Stimulated activated CD4-positive, alpha-beta T cell treated with anti-CD3 and anti-CD28 coated beads, Interleukin-12 subunit alpha, Interleukin-12 subunit beta, amount 100 ng/mL, for 24 hours (primary cell): ENCODE measurements around the gene PSMD6.

Experiments
- DNase-seq, 2 experiments: peaks; one replicate each; pipeline ENCODE4 v3.0.0-alpha.2; 2020; ENCODE audit warnings: low read depth in 2 of 2

Gene PSMD6

DNA sequence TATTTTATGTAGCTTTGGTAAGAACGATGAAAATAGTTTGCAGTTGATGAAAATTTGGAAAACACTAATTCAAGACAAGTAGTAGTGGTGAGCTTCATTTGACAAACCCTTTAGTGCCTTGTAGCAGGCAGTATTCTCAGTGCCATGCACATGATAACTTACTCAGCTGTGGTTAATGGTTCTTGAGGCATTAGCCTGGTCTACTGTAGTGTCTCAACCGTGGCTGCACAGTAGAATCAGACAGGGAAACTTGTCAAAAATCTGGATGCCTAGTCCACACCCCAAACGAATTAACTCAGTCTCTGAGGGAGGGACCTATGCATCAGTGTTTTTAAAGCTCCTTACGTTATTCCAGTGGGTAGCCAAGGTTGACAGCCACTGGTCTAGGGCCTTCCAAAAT, 45.4 kb downstream of the PSMD6 start:
- DNase-seq, result no peak

DNA sequence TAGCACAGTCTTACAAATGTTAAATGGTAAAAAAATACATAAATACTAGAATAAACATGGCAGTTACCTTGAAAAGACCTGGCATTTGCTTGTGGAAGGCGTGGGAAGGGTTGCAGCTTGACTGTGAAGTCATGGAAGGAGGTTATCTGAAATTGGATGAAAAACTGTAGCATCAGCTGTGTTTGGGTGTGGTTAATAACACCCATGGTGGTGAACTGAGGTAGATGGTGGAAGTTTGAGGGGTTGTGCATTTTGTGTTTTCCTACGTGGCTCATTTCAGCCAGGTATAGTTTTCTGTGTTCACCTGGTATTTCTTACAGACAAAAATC, 46.5 kb downstream of the PSMD6 start:
- no peak for DNase-seq

DNA sequence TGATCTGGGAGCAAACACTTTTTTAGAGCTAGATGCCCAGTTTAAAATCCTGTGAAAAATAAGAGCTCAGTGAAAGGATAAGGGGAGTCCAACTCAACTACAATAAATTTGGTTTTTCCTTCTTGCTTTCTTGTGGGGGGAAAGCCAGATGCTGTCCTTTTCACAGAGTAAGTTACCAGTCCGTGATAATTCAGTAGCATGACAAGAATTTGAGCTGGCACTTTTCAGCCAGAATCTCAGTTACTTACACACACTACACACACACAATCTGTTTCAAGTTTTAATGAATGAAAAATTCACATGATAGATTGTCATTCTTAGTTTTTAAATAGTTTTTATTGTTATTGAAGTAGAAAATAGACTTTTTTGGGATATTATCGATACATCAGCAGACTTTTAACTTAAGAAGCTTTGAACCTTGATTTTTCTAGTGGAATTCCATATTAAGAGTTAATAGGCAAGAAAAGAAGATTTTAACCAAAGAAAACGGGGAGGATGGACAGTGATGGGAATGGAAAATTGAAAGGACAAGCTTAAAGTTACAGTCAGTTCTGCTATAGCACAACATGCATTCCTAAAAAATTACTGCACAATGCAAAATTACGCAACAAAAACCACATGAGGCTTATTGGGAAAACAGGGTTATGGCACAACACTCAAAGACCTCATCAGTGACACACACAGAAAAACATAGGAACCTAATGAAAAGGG, 47.0 kb downstream of the PSMD6 start:
- no peak for DNase-seq

DNA sequence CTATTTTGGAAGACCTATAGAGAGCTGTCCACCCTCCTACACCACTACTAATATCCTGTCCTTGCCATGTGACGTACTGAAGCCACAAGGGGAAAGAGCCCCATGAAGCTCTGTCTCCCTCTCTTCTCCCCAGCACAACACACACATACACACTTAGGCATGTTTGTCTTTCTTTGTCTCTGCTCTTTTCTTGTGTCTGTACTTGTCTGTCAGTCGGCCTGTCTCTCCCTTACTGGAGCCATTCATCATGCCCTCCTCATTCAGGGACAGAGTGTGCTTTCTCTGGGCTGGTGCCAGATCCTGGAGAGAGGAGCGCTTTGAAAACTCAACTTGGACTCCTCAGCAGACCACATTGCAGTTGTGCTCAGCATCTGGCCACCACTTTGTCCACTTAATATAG, 47.6 kb downstream of the PSMD6 start:
- no peak for DNase-seq

DNA sequence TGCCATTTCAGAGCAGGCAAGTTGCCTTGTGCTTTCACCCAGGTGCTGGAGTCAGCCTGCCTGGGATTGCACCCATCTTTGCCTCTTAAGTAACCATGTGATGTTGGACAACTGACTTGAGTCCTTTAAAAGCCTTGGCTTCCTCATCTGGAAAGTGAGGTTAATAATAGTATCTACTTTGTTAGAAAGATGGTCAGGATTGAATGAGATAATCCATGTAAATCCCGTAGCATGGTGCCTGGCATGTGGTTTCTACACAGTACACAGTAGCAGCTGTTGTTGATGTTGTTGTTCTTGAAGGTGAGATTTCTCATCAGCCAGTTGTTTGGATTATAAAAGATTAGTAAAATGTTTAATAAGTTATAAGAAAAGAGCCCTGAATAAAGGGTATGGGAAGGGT, 48.8 kb downstream of the PSMD6 start:
- no peak for DNase-seq

DNA sequence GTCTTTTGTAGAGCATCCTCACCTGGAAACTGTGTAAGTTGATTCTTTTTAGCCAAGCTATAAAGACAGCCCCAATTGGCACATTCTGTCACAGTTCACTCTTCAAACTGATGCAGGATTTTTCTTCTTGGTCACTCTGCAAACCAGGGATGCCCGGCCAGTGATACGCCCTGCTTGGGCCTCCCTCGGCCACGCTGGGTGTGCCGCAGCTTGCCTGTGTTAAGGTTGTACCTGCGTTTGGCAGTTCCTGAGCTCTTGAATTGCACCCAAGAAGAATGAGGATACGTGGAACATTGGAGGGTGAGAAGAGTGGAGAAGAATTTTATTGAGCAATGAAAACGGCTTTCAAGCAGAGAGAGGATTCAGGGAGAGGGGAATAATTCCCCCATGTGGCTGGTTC, 49.9 kb downstream of the PSMD6 start:
- no peak for DNase-seq

DNA sequence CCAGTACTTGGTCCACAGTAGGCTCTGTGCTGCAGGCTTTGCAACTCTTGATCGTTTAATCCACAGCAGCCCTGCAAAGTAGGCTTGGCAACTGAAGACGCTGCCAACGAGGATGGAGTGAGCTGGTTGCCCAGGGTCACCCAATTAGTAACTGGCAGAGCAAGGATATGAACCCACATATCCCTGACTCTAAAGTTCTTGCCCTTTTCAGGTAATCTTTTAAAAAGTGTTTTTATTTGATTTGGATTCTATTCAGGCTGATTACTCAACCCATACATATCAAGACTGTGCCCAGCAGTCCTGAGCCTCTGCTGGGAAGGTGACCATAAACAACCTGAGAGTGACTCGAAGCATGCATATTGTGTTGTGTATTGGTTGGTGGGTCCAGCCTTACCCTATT, 50.3 kb downstream of the PSMD6 start:
- DNase-seq, result no peak

DNA sequence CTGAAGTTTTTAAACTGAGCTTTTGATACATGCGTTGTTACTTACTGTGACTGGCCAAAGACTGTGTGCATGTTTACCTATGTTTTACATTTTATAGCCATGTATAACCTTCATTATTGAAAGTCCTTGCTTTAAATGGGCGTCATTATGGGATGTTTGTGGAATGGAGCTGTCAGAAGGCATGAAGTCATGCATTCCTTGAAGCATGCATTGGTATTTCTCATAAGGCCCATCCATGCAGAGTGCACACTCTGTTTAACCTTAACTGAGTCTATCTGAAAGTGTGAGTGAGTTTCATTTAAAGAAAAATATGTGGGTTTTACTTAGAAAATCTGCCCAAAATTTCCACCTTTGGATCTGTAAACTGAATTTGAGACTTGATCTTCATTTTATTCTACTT, 51.1 kb downstream of the PSMD6 start:
- DNase-seq, result no peak

DNA sequence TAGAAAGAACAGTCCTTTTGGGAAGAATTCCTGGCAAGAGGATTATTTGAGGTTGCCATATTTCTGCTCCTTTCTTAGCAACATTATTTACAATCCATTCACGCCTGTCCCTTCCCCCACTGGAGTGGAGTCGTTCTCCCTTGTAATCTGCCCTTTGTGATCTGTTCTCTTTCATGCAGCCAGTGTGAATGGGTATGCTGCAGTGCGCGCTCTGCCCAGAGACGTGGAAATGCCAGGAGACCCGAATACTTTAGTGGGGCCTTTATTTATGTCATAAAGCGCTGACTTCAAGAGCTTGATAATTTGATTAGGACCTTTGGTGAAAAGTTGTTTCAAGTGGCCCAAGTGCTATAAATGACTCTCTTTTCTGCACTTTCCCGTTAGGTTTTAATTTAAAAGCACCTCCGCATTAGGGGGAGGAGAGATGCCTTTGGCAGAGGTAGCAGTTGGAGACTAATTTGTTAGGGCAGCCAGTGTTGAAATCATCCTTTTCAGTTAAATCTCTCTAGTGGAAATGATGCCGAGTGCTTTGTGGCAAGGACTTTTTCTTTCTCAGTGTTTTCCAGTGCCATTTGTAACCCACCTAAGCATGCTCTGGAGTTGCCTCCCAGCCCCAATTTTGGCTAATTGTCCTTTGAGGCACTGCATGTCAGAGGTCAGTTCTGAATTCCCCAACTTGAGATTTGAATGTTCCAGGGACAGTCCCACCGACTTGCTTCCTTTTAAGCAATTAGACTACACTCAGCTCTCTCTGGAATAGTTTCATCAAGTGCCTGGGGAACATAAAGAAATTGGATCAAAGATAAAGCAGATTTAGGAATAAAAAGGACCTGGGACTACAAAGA, 52.4 kb downstream of the PSMD6 start:
- no peak for DNase-seq

DNA sequence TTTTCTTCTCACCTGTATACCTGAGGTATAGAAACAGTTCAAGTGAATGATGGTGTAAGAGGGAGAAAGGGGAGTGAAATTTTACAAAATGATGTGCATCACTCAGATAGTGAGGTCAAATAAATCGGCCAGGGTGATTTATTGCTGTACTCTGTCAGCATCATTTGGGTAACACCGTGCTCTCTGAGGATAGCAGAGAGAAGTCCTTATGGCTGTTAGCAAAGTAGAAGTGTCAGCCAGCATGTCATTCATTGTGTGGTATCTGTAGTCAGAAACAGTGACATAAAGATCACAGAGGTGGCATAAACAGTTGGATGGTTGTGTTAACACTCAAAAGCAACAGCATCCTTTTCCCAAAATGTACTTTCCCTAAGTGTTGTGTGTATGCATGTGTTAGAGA, 53.4 kb downstream of the PSMD6 start:
- no peak for DNase-seq

DNA sequence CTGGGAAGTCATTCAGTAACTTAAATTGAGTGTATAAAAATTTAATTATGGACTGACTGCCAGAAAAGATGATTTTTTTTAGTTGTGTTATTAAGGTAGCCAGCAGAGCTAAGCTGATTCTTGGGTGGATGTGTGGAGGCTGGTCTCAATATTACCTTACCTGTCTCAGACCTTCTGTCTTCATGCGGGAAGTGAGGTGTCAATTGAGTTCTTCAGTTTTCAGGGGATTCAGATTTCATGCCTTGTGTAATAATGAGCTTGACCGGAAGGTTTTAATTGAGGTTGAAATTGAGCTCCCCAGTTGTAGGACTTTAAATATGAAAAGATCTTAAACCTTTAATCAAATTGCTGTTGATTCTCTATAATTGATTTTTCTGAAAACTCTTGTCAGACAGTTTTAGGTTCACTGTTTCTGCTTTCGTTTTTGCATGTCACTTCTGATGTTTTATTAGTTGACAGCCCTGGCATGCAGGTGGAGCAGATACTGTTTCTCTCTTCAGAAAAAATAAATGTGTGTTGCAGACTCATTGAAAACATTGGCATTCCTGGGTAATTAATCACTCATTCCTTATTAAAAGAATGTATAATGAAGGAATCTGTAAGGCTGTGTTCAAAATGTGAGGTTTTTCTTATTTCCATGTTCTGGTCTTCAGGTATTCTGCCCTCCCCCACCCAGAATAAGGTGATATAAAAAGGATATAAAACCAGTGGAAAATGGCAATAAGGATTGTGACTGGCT, 54.5 kb downstream of the PSMD6 start:
- DNase-seq, result no peak

DNA sequence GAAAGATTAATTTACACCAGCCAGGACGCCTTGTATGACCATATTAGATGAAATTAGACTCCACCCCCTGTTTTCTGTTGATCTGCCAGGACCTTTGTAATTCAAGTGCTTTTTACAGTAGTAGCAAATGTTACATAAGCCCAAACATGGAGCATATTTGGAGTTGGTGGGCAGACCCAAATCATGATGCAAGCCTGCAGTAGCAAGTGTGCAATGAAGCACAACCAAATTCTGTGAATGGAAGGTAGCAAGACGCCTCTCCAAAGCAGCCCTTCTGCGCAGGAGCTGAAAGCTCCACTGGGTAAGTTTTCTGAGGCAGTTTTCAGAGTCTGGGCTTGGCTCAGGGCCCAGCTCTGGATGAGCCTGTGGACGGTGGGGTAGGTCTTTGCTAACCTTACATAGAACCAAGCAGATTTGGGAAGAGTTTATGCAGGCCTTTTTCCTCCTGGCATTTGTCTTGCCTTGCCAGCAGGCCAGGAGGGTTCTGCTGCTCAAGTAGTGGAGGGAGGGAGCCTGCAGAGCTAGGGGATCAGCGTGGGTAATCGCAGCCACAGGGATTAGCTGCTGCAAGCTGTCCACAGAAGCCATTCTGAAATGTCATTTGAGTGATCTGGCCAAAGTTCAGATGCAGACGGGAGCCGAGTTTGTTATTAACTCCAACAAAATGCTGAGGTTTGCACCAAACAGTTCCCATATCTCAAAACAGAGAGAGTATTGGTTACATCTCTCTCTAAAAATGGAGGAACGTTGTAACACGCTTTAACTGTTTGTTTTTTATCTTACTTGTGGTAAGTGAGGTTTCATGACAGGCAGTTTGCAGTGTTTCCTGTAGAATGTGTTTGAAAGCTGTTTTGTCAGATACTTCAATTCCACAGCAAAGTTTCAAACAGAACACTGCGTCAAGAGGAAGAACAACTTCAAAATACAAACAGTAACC, 55.4 kb downstream of the PSMD6 start:
- DNase-seq, result peak in 1 of 2 experiments; percentile 6

DNA sequence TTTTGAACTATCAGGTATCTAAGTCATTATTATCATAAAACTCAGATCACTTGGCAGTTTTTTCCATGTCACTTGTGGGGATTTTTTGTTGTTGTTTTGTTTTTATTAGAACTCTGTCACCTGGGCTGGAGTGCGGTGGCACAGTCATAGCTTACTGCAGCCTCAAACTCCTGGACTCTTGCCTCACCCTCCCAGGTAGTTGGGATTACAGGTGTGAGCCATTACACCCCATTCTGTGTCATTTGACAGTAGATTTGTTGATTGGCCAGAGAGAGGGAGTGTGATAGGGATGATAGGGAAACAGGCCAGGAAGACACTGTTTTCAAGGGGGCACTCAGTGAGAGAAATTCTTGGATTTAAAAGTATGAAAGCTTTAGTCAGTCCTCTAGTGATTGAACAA, 56.4 kb downstream of the PSMD6 start:
- DNase-seq, result no peak

DNA sequence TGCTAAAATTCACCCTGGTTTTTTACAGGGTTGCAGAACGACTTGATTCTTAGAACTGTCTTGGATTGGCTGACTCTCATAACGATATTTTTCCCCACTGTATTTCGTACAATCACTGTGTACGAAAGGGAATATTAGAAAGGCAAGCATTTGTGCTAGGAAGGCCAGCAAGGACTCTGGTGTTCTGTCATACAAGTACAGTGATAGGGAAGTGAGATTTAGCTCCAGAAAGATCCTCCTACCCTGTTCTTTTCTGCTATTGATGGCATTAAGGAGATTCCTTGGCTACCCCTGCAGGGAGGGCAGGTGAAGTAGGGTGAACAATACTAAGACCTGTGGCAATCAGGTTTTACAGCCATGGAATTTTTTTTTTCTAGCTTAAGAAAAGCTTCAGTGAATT, 57.3 kb downstream of the PSMD6 start:
- DNase-seq, result no peak

DNA sequence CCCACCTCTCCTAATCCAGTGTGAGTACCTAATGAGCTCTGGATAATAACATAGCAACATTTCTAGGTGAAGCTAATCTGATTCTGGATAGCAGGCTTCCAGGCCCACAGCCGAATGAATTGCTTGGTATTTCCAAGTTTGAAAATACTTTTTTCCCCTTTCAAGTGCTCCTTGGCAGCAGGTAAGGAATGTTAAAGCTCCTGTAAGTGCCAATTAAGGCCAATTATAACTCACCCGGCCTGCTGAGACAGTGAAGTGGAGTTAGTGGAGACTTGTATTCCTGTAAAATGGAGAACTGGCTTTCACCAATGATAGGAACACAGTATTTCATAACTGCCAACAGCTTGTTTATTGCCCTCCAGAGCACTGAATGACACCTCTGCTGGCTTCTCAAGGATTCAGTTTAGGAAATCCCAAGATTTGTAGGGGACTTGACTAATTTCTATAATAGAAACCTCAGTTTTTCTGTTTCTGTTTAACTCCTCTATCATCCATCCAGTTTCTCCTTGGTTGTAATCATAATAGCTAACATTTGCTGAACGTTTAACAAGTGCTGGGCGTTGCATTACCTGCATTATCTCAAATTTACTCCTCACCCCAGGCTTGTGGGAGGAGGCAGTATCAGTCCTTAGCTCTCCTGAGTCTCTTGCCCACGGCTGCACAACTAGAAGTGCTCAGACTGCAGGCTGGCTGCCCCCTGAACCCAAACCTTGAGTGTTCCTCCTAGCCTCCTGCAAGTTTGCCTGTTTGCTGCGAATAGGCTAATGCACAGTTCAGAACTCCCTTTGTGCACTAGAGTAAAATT, 58.4 kb downstream of the PSMD6 start:
- DNase-seq, result no peak

DNA sequence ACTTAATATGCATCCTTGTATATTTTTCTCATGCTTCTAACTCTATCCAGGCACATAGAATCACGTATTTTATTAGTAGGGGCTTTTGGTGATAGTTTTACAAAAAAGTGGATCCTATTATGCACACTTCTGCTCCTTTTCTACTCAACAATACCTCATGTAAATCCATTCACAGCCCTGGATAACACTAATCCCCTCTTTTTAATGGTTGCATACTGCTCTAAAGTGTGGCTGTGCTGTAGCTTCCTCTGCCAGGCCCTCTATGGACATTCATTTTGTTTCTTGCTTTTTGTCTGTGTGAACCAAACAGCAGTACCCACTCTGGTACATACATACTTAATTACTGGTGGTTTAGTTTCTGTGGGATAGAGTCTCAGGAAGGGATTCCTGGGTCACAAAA, 59.8 kb downstream of the PSMD6 start:
- DNase-seq, result no peak

DNA sequence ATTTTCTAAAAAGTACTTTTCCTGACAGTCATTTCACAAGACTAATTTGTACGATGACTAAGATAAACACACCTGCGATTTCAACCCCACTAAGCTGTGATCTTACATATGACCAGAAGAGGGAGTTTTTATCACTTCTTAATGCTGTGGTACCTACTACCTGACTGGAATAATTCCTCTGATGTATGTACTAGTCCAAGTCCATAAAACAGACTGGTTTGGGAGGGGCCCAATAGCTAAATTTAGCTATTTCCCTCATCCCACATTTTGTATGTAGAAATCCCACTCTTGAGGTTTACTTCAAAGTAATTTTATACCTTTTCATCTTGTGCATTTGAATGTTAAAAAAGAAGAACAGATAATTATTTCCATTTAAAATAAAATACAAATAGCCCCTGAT, 61.4 kb downstream of the PSMD6 start:
- no peak for DNase-seq
